Endothelial cell of umbilical vein (primary cell): ENCODE results near the gene RALGPS1. TPM values are rescaled to one million over a fixed set of nuclear protein-coding genes. Genes with fewer than 3 reads are reported as not detected.

Source experiments
- BruUV-seq: library from RNA; stranded (reverse); fragments of 400-500 nt; replicated peaks from 2 replicates; lab custom pipeline; 2021; lab: Mats Ljungman, UMichigan
- CTCF ChIA-PET: fragments of 300-600, 350-600 bp; sonication (Branson Sonifier 250); formaldehyde crosslinking; loops from one replicate; lab custom pipeline; 2021; ENCODE audit warnings: antibody characterized with exemption, inconsistent platforms; lab: Charles Lee
- POLR2A ChIA-PET: fragments of 300-600, 350-600 bp; sonication (Branson Sonifier 250); formaldehyde crosslinking; loops from one replicate; lab custom pipeline; 2021; ENCODE audit warnings: antibody characterized with exemption, inconsistent platforms; lab: Charles Lee
- DNase-seq: peaks from one replicate; pipeline ENCODE4 v3.0.0-alpha.2; 2011; ENCODE audit warnings: low read depth, low spot score
- FAIRE-seq: peaks from 2 replicates; lab custom pipeline; 2011; peaks lifted over from hg19 to GRCh38; lab: Jason Lieb, UNC
- H2AFZ ChIP-seq: 2 replicates; pipeline ENCODE4 v1.6.0; 2012; ENCODE audit warnings: low read depth, low read length, control low read depth, inconsistent platforms
- H3K27ac ChIP-seq: 2 replicates; pipeline ENCODE4 v1.5.1; 2011; ENCODE audit warnings: low read depth, mild to moderate bottlenecking, control low read depth, low read length, moderate library complexity; ENCODE audit not compliant: insufficient read depth
- H3K27me3 ChIP-seq, 2 experiments: 2 replicates each; pipeline versions ENCODE4 v1.6.0 to v1.6.1; 2011; ENCODE audit warnings: low read length in 2 of 2, mixed read lengths in 1 of 2; ENCODE audit not compliant: control insufficient read depth in 2 of 2, insufficient read depth in 2 of 2
- H3K36me3 ChIP-seq, 2 experiments: 2 replicates in 1 of 2; 3 replicates in 1 of 2; pipeline ENCODE4 v1.5.1; 2011; ENCODE audit warnings: low read length in 2 of 2, mild to moderate bottlenecking in 1 of 2, moderate library complexity in 1 of 2; ENCODE audit not compliant: control insufficient read depth in 2 of 2, insufficient read depth in 2 of 2; ENCODE audit errors: extremely low read depth in 1 of 2
- H3K4me1 ChIP-seq: 3 replicates; pipeline ENCODE4 v1.5.1; 2011; ENCODE audit warnings: mild to moderate bottlenecking, low read length; ENCODE audit not compliant: control insufficient read depth, insufficient read depth; ENCODE audit errors: extremely low read depth
- H3K4me2 ChIP-seq: 2 replicates; pipeline ENCODE4 v1.6.1; 2011; ENCODE audit warnings: low read length, control low read depth, mixed read lengths; ENCODE audit not compliant: insufficient read depth
- H3K4me3 ChIP-seq, 3 experiments: fragments of 200-600 bp in 1 of 3; sonication (generic), shearing (Covaris generic) in 1 of 3; replicated peaks in 1 of 3; 2 replicates each; pipeline ENCODE4 v1.5.1; 2011 to 2016; ENCODE audit warnings: control low read depth in 3 of 3, low read length in 3 of 3, mild to moderate bottlenecking in 2 of 3, inconsistent platforms in 1 of 3, low read depth in 1 of 3, moderate library complexity in 1 of 3; ENCODE audit not compliant: insufficient read depth in 1 of 3
- H3K79me2 ChIP-seq: 2 replicates; pipeline ENCODE4 v1.6.0; 2012; ENCODE audit warnings: low read length, inconsistent platforms; ENCODE audit not compliant: control insufficient read depth, insufficient read depth
- H3K9ac ChIP-seq: replicated peaks from 2 replicates; pipeline ENCODE3; 2011; ENCODE audit warnings: low read length, control low read depth; ENCODE audit not compliant: insufficient read depth; ENCODE audit errors: extremely low read depth
- H3K9me1 ChIP-seq: replicated peaks from 3 replicates; pipeline ENCODE4 v1.6.0; 2011; ENCODE audit warnings: mild to moderate bottlenecking, low read length; ENCODE audit not compliant: control insufficient read depth, insufficient read depth; ENCODE audit errors: extremely low read depth
- H3K9me3 ChIP-seq: replicated peaks from 2 replicates; pipeline ENCODE4 v1.5.1; 2012; ENCODE audit warnings: low read length, inconsistent platforms; ENCODE audit not compliant: control insufficient read depth, insufficient read depth
- H4K20me1 ChIP-seq: replicated peaks from 2 replicates; pipeline ENCODE3; 2011; ENCODE audit warnings: mild to moderate bottlenecking, low read length; ENCODE audit not compliant: control insufficient read depth, insufficient read depth; ENCODE audit errors: extremely low read depth
- FOS ChIP-seq: IDR thresholded peaks from 2 replicates; pipeline ENCODE4 v1.6.1; 2011; ENCODE audit warnings: mild to moderate bottlenecking, low read length, moderate library complexity, borderline replicate concordance; ENCODE audit not compliant: insufficient read depth
- MYC ChIP-seq: IDR thresholded peaks from one replicate; pipeline ENCODE4 v1.6.1; 2011; ENCODE audit warnings: mild to moderate bottlenecking, low read depth, low read length
- POLR2A ChIP-seq: IDR thresholded peaks from 2 replicates; pipeline ENCODE4 v1.6.1; 2012; ENCODE audit warnings: low read depth, mild to moderate bottlenecking, control low read depth, low read length
- dilution Hi-C: fragments of 300-500 bp; cut with MboI; formaldehyde crosslinking; loops from one replicate; pipeline ENCODE4 v1.15.0; 2019; ENCODE audit warnings: low sequenced_read_pairs; ENCODE audit not compliant: extremely low pct_ligation_motif_present
- intact Hi-C: fragments of 100-400 bp; cut with micrococcal nuclease; formaldehyde crosslinking; loops from one replicate; pipeline ENCODE4 v1.10.0; 2022
- polyA plus RNA-seq, 4 experiments: library from polyadenylated mRNA; depleted of rRNA in 3 of 4; stranded (reverse) in 3 of 4; unstranded in 1 of 4; fragments of >200 nt; gene quantifications; 2 replicates each; pipeline versions ENCODE4 v1.2.1 to v1.2.3, GENCODE V29; 2011 to 2012; ENCODE audit warnings: missing spikeins in 1 of 4
- total RNA-seq: library from RNA; stranded (reverse); gene quantifications from 2 replicates; pipeline ENCODE4 v1.2.3, GENCODE V29; 2021
- TF ChIP-seq, protein P1 (sequence below), 2 donors: IDR thresholded peaks; 1 replicate in 1 of 2; 2 replicates in 1 of 2; pipeline ENCODE4 v1.5.1; 2011; ENCODE audit warnings: low read length in 2 of 2, mild to moderate bottlenecking in 2 of 2, moderate library complexity in 2 of 2, control low read depth in 1 of 2, inconsistent platforms in 1 of 2, low read depth in 1 of 2; ENCODE audit not compliant: insufficient read depth in 1 of 2; ENCODE audit errors: extremely low read depth in 1 of 2

RALGPS1 gene
- total and polyA plus RNA-seq, 2 donors (not counting 3 experiments of a cell fraction or from before 2014, with no cell fraction given) = 3.8 to 5.5 TPM

GRCh38 chr9:127250896-127251391 is 336.4 kb downstream of the RALGPS1 start:
- Histone ChIP-seq H3K9ac (no peak overlapping the region), H3K79me2 (no peaks in the 10 kb centered on the region), H3K27ac (no peak overlapping the region), H3K4me2 (no peak overlapping the region), H3K36me3 (no peaks in the 10 kb centered on the region), H3K27me3 (no peaks in the 10 kb centered on the region), H3K4me3 (no peak overlapping the region), H4K20me1 (no peaks in the 10 kb centered on the region), H3K9me1 (no peaks in the 10 kb centered on the region), H2AFZ (no peak overlapping the region), H3K9me3 (no peaks in the 10 kb centered on the region), H3K4me1 (no peaks in the 10 kb centered on the region)
- BruUV-seq = no TSS peak
- CTCF ChIA-PET = interaction anchor here (0.7 to 1.3 kb wide), 3 partner anchors 16 to 95 kb away, joined by 3 read pairs; no protein-coding TSS in a partner anchor
- POLR2A ChIA-PET = no interaction called here
- dilution Hi-C loops (no loop called here), intact Hi-C loops (no loop called here)
- FAIRE-seq (no peak), DNase-seq (no peak)
- TF ChIP-seq FOS (no peak), POLR2A (no peak), MYC (no peak)
- TF ChIP-seq, protein P1, sequence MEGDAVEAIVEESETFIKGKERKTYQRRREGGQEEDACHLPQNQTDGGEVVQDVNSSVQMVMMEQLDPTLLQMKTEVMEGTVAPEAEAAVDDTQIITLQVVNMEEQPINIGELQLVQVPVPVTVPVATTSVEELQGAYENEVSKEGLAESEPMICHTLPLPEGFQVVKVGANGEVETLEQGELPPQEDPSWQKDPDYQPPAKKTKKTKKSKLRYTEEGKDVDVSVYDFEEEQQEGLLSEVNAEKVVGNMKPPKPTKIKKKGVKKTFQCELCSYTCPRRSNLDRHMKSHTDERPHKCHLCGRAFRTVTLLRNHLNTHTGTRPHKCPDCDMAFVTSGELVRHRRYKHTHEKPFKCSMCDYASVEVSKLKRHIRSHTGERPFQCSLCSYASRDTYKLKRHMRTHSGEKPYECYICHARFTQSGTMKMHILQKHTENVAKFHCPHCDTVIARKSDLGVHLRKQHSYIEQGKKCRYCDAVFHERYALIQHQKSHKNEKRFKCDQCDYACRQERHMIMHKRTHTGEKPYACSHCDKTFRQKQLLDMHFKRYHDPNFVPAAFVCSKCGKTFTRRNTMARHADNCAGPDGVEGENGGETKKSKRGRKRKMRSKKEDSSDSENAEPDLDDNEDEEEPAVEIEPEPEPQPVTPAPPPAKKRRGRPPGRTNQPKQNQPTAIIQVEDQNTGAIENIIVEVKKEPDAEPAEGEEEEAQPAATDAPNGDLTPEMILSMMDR (IDR thresholded peaks at IDR 0.05; ENCODE audit: extremely low read depth in 1 of 2, insufficient read depth in 1 of 2, low read depth in 1 of 2, low read length in 2 of 2) = no peak
